Endodermal cell (in vitro differentiated cells): ENCODE data around the gene AGAP3. TPM values are rescaled to one million over a fixed set of nuclear protein-coding genes. Genes with fewer than 3 reads are reported as not detected.

Experiments
- DNase-seq: peaks from one replicate; pipeline ENCODE4 v3.0.0-alpha.2; 2017
- H3K27ac ChIP-seq: 2 replicates; pipeline ENCODE4 v1.5.1; 2013; ENCODE audit warnings: mild to moderate bottlenecking, low read depth, low read length, moderate library complexity
- H3K27me3 ChIP-seq: 2 replicates; pipeline ENCODE4 v1.6.1; 2013; ENCODE audit warnings: mild to moderate bottlenecking, low read length, moderate library complexity; ENCODE audit not compliant: insufficient read depth, control insufficient read depth, poor library complexity, severe bottlenecking
- H3K36me3 ChIP-seq: 2 replicates; pipeline ENCODE4 v1.7.0; 2013; ENCODE audit warnings: mild to moderate bottlenecking, low read length, moderate library complexity; ENCODE audit not compliant: control insufficient read depth, insufficient read depth
- H3K4me1 ChIP-seq: one replicate; pipeline ENCODE4 v1.7.0; 2013; ENCODE audit warnings: low read length; ENCODE audit not compliant: control insufficient read depth, insufficient read depth
- H3K4me3 ChIP-seq: 2 replicates; pipeline ENCODE4 v1.5.1; 2013; ENCODE audit warnings: mild to moderate bottlenecking, low read length, moderate library complexity
- H3K9ac ChIP-seq: 2 replicates; pipeline ENCODE4 v1.6.1; 2013; ENCODE audit warnings: mild to moderate bottlenecking, low read length, moderate library complexity; ENCODE audit not compliant: poor library complexity, severe bottlenecking; ENCODE audit errors: extremely low read depth
- H3K9me3 ChIP-seq: 2 replicates; pipeline ENCODE4 v1.6.1; 2013; ENCODE audit warnings: mild to moderate bottlenecking, low read length, moderate library complexity; ENCODE audit not compliant: control insufficient read depth
- H3K27ac Mint-ChIP-seq: 2 replicates; pipeline ENCODE4 v1.8.0; 2020; ENCODE audit warnings: mixed read lengths
- H3K27me3 Mint-ChIP-seq: 2 replicates; pipeline ENCODE4 v1.8.0; 2021; ENCODE audit warnings: mild to moderate bottlenecking, mixed read lengths; ENCODE audit not compliant: insufficient read depth
- H3K36me3 Mint-ChIP-seq: 2 replicates; pipeline ENCODE4 v1.8.0; 2020; ENCODE audit warnings: low read depth, mixed read lengths
- H3K4me1 Mint-ChIP-seq: 2 replicates; pipeline ENCODE4 v1.8.0; 2020; ENCODE audit warnings: mixed read lengths
- H3K4me3 Mint-ChIP-seq: 2 replicates; pipeline ENCODE4 v1.8.0; 2020; ENCODE audit warnings: mild to moderate bottlenecking, moderate library complexity, mixed read lengths
- H3K9me3 Mint-ChIP-seq: 2 replicates; pipeline ENCODE4 v1.8.0; 2020; ENCODE audit warnings: mild to moderate bottlenecking, mixed read lengths
- CTCF ChIP-seq: fragments of 200-600 bp; sonication (generic); conservative IDR thresholded peaks from 2 replicates; pipeline ENCODE4 v1.5.0; 2021; ENCODE audit warnings: antibody characterized with exemption, mild to moderate bottlenecking
- WGBS, 2 experiments: methylation state at CpG; one replicate each; pipeline versions ENCODE4 v1.1.5 to v1.1.7; 2013; ENCODE audit warnings: missing lambda C conversion rate in 2 of 2, mixed read lengths in 1 of 2; ENCODE audit not compliant: insufficient coverage in 1 of 2, insufficient read length in 1 of 2; 5-methylcytosine and 5-hydroxymethylcytosine counted together
- total RNA-seq, 2 donors: library from RNA; stranded (reverse); fragmentation: NEBNext Ultra II Directional in 1 of 2; extraction: Animal tissue kit (Norgen Biotek cat#: 25700) in 1 of 2; gene quantifications; 2 replicates in 1 of 2; 3 replicates in 1 of 2; pipeline ENCODE4 v1.2.1, GENCODE V29; 2021

Gene AGAP3
- total RNA-seq, 2 donors from 2014 or later: 113 to 116 TPM

GRCh38 chr7:151117565-151117964 is 31.3 kb downstream of the AGAP3 start:
- Histone ChIP-seq H3K36me3 (peaks cover 29% of the 10 kb centered on the region), H3K9ac (no peak overlapping the region), H3K27ac (no peak overlapping the region), H3K4me3 (no peak overlapping the region), H3K9me3 (no peaks in the 10 kb centered on the region), H3K27me3 (no peaks in the 10 kb centered on the region), H3K4me1 (peaks cover 20% of the 10 kb centered on the region)
- H3K4me3 Mint-ChIP-seq: no peak overlapping the region
- H3K9me3 Mint-ChIP-seq: no peaks in the 10 kb centered on the region
- 94 to 97% methylated on average over 6 to 12 of the region's 12 CpGs for WGBS, 2 experiments
- no peaks in the 10 kb centered on the region for H3K27me3 Mint-ChIP-seq
- DNase-seq: no peak
- peaks cover 35% of the 10 kb centered on the region for H3K36me3 Mint-ChIP-seq
- H3K4me1 Mint-ChIP-seq: peaks cover 18% of the 10 kb centered on the region
- no peak for TF ChIP-seq CTCF
- no peak overlapping the region for H3K27ac Mint-ChIP-seq

GRCh38 chr7:151118108-151119054 is 32.1 kb downstream of the AGAP3 start:
- no peaks in the 10 kb centered on the region for H3K9me3 Mint-ChIP-seq
- no peak for TF ChIP-seq CTCF
- Histone ChIP-seq H3K4me1 (peaks cover 15% of the 10 kb centered on the region), H3K9me3 (no peaks in the 10 kb centered on the region), H3K27ac (no peak overlapping the region), H3K36me3 (peaks cover 29% of the 10 kb centered on the region), H3K4me3 (no peak overlapping the region), H3K9ac (no peak overlapping the region), H3K27me3 (no peaks in the 10 kb centered on the region)
- peaks cover 39% of the 10 kb centered on the region for H3K36me3 Mint-ChIP-seq
- DNase-seq: no peak
- no peak overlapping the region for H3K4me3 Mint-ChIP-seq
- no peaks in the 10 kb centered on the region for H3K27me3 Mint-ChIP-seq
- 96% methylated on average over 32 to 38 of the region's 38 CpGs for WGBS, 2 experiments
- no peak overlapping the region for H3K27ac Mint-ChIP-seq
- H3K4me1 Mint-ChIP-seq: peaks cover 12% of the 10 kb centered on the region

- Histone ChIP-seq H3K9ac (no peak overlapping the region), H3K36me3 (peaks cover 30% of the 10 kb centered on the region), H3K4me1 (peaks cover 9% of the 10 kb centered on the region), H3K27me3 (no peaks in the 10 kb centered on the region), H3K4me3 (no peak overlapping the region), H3K9me3 (no peaks in the 10 kb centered on the region), H3K27ac (no peak overlapping the region)
- no peak for TF ChIP-seq CTCF
- WGBS, 2 experiments: 92 to 93% methylated on average over 8 to 13 of the region's 13 CpGs
- no peak overlapping the region for H3K4me3 Mint-ChIP-seq
- peaks cover 7% of the 10 kb centered on the region for H3K4me1 Mint-ChIP-seq
- no peaks in the 10 kb centered on the region for H3K9me3 Mint-ChIP-seq
- DNase-seq: no peak
- H3K27me3 Mint-ChIP-seq: peaks cover 1% of the 10 kb centered on the region
- peaks cover 42% of the 10 kb centered on the region for H3K36me3 Mint-ChIP-seq
- H3K27ac Mint-ChIP-seq: no peak overlapping the region
Observed at GRCh38 chr7:151119055-151119415, 32.8 kb downstream of the AGAP3 start.
